Activated CD4-positive, alpha-beta memory T cell treated with anti-CD3 and anti-CD28 coated beads for 36 hours (primary cell): ENCODE data around the gene PRSS38. TPM values are rescaled to one million over a fixed set of nuclear protein-coding genes. Genes with fewer than 3 reads are reported as not detected.

Experiments used
- CTCF ChIA-PET: fragments of 350-600 bp; sonication (Branson Sonifier 250); formaldehyde crosslinking; loops from one replicate; lab custom pipeline; 2021; ENCODE audit warnings: antibody characterized with exemption, inconsistent platforms; lab: Charles Lee
- POLR2A ChIA-PET: fragments of 350-600 bp; sonication (Branson Sonifier 250); formaldehyde crosslinking; loops from one replicate; lab custom pipeline; 2021; ENCODE audit warnings: antibody characterized with exemption; lab: Charles Lee
- DNase-seq: peaks from one replicate; pipeline ENCODE4 v3.0.0-alpha.2; 2020
- H3K27ac Mint-ChIP-seq: one replicate; pipeline ENCODE4 v1.8.0; 2021; ENCODE audit warnings: mixed read lengths
- H3K27me3 Mint-ChIP-seq: one replicate; pipeline ENCODE4 v1.8.0; 2021; ENCODE audit warnings: mixed read lengths
- H3K36me3 Mint-ChIP-seq: one replicate; pipeline ENCODE4 v1.8.0; 2021; ENCODE audit warnings: mixed read lengths
- H3K4me1 Mint-ChIP-seq: one replicate; pipeline ENCODE4 v1.8.0; 2021; ENCODE audit warnings: low read depth, mixed read lengths
- H3K4me3 Mint-ChIP-seq: one replicate; pipeline ENCODE4 v1.8.0; 2021; ENCODE audit warnings: mild to moderate bottlenecking, mixed read lengths
- H3K9me3 Mint-ChIP-seq: one replicate; pipeline ENCODE4 v1.8.0; 2021; ENCODE audit warnings: mixed read lengths
- intact Hi-C: fragments of 100-400 bp; cut with micrococcal nuclease; formaldehyde crosslinking; loops from one replicate; pipeline ENCODE4 v1.15.1; 2023
- total RNA-seq, 2 experiments: library from RNA; stranded (reverse); gene quantifications; one replicate each; pipeline ENCODE4 v1.2.3, GENCODE V29; 2021

Gene PRSS38
- total RNA-seq, 2 experiments from 2014 or later, result not detected

- no peaks in the 10 kb centered on the region for H3K9me3 Mint-ChIP-seq
- H3K27me3 Mint-ChIP-seq, result no peaks in the 10 kb centered on the region
- DNase-seq, result no peak
These were observed 18.3 kb upstream of the PRSS38 start for GRCh38 chr1:227797144-227797543.

GRCh38 chr1:227797625-227798024 lies 17.9 kb upstream of the PRSS38 start:
- no peaks in the 10 kb centered on the region for H3K9me3 Mint-ChIP-seq
- no peaks in the 10 kb centered on the region for H3K27me3 Mint-ChIP-seq
- ChIA-PET POLR2A (no interaction called here), CTCF (interaction anchor here (0.6 kb wide), 1 partner anchor 315 kb away, joined by 3 read pairs; no protein-coding TSS in a partner anchor)
- DNase-seq, result no peak
- H3K27ac Mint-ChIP-seq, result no peak overlapping the region
- no peaks in the 10 kb centered on the region for H3K36me3 Mint-ChIP-seq
- H3K4me1 Mint-ChIP-seq, result no peaks in the 10 kb centered on the region
- intact Hi-C loops, result no loop called here
- H3K4me3 Mint-ChIP-seq, result no peak overlapping the region

More at GRCh38 chr1:227797144-227797543, 18.3 kb upstream of the PRSS38 start:
- POLR2A ChIA-PET, result no interaction called here
- CTCF ChIA-PET, result interaction anchor here (0.6 kb wide), 1 partner anchor 315 kb away, joined by 3 read pairs; no protein-coding TSS in a partner anchor
- no peaks in the 10 kb centered on the region for H3K36me3 Mint-ChIP-seq
- intact Hi-C loops, result no loop called here
- H3K4me1 Mint-ChIP-seq, result no peaks in the 10 kb centered on the region
- H3K4me3 Mint-ChIP-seq, result no peak overlapping the region
- H3K27ac Mint-ChIP-seq, result no peak overlapping the region

- no peaks in the 10 kb centered on the region for H3K36me3 Mint-ChIP-seq
- H3K4me3 Mint-ChIP-seq, result no peak overlapping the region
- H3K27ac Mint-ChIP-seq, result no peak overlapping the region
- ChIA-PET CTCF (no interaction called here), POLR2A (no interaction called here)
- no peaks in the 10 kb centered on the region for H3K27me3 Mint-ChIP-seq
- H3K9me3 Mint-ChIP-seq, result no peaks in the 10 kb centered on the region
- DNase-seq, result no peak
- H3K4me1 Mint-ChIP-seq, result no peaks in the 10 kb centered on the region
- intact Hi-C loops, result no loop called here
These were observed 17.2 kb upstream of the PRSS38 start for GRCh38 chr1:227798078-227798802.

- Mint-ChIP-seq H3K36me3 (no peaks in the 10 kb centered on the region), H3K27me3 (peaks cover 4% of the 10 kb centered on the region), H3K4me3 (no peak overlapping the region), H3K9me3 (peaks cover 2% of the 10 kb centered on the region), H3K4me1 (no peaks in the 10 kb centered on the region), H3K27ac (no peak overlapping the region)
- ChIA-PET POLR2A (no interaction called here), CTCF (no interaction called here)
- intact Hi-C loops, result no loop called here
- no peak for DNase-seq
These were observed 15.7 kb upstream of the PRSS38 start for GRCh38 chr1:227799756-227800155.

GRCh38 chr1:227803933-227804332 lies 11.5 kb upstream of the PRSS38 start:
- ChIA-PET CTCF (no interaction called here), POLR2A (no interaction called here)
- Mint-ChIP-seq H3K27me3 (peaks cover 4% of the 10 kb centered on the region), H3K4me1 (peaks cover 7% of the 10 kb centered on the region), H3K27ac (no peak overlapping the region), H3K36me3 (no peaks in the 10 kb centered on the region), H3K9me3 (peaks cover 6% of the 10 kb centered on the region), H3K4me3 (no peak overlapping the region)
- intact Hi-C loops, result no loop called here
- DNase-seq, result no peak

GRCh38 chr1:227805606-227806197 lies 9.8 kb upstream of the PRSS38 start:
- no peak overlapping the region for H3K4me3 Mint-ChIP-seq
- DNase-seq, result no peak
- POLR2A ChIA-PET, result no interaction called here
- peaks cover 4% of the 10 kb centered on the region for H3K27me3 Mint-ChIP-seq
- H3K4me1 Mint-ChIP-seq, result peaks cover 11% of the 10 kb centered on the region
- intact Hi-C loops, result no loop called here
- no peak overlapping the region for H3K27ac Mint-ChIP-seq
- CTCF ChIA-PET, result no interaction called here
- peaks cover 6% of the 10 kb centered on the region for H3K9me3 Mint-ChIP-seq
- H3K36me3 Mint-ChIP-seq, result no peaks in the 10 kb centered on the region

GRCh38 chr1:227808566-227808965 lies 6.9 kb upstream of the PRSS38 start:
- Mint-ChIP-seq H3K9me3 (peaks cover 20% of the 10 kb centered on the region), H3K36me3 (peaks cover 7% of the 10 kb centered on the region), H3K4me1 (peaks cover 11% of the 10 kb centered on the region), H3K27me3 (peaks cover 4% of the 10 kb centered on the region), H3K4me3 (no peak overlapping the region), H3K27ac (no peak overlapping the region)
- intact Hi-C loops, result no loop called here
- CTCF ChIA-PET, result interaction anchor here (0.6 kb wide), 1 partner anchor 50 kb away, joined by 5 read pairs; no protein-coding TSS in a partner anchor
- POLR2A ChIA-PET, result no interaction called here
- no peak for DNase-seq

GRCh38 chr1:227809026-227809425 lies 6.4 kb upstream of the PRSS38 start:
- CTCF ChIA-PET, result no interaction called here
- peaks cover 25% of the 10 kb centered on the region for H3K9me3 Mint-ChIP-seq
- POLR2A ChIA-PET, result no interaction called here

GRCh38 chr1:227813962-227814361 lies 1.5 kb upstream of the PRSS38 start:
- POLR2A ChIA-PET, result no interaction called here
- H3K36me3 Mint-ChIP-seq, result peaks cover 7% of the 10 kb centered on the region
- H3K27ac Mint-ChIP-seq, result no peak overlapping the region
- H3K27me3 Mint-ChIP-seq, result no peaks in the 10 kb centered on the region
- CTCF ChIA-PET, result no interaction called here
- H3K4me1 Mint-ChIP-seq, result peaks cover 4% of the 10 kb centered on the region
- no peak overlapping the region for H3K4me3 Mint-ChIP-seq
- intact Hi-C loops, result no loop called here
- no peak for DNase-seq
- H3K9me3 Mint-ChIP-seq, result peaks cover 24% of the 10 kb centered on the region

More at GRCh38 chr1:227809026-227809425, 6.4 kb upstream of the PRSS38 start:
- Mint-ChIP-seq H3K4me1 (peaks cover 11% of the 10 kb centered on the region), H3K27me3 (peaks cover 4% of the 10 kb centered on the region), H3K36me3 (peaks cover 7% of the 10 kb centered on the region), H3K27ac (no peak overlapping the region), H3K4me3 (no peak overlapping the region)
- DNase-seq, result no peak
- intact Hi-C loops, result no loop called here

GRCh38 chr1:227816750-227817446 lies 1.4 kb downstream of the PRSS38 start:
- no peak overlapping the region for H3K27ac Mint-ChIP-seq
- H3K4me3 Mint-ChIP-seq, result no peak overlapping the region

GRCh38 chr1:227823537-227823936 lies 8.1 kb downstream of the PRSS38 start:
- Mint-ChIP-seq H3K27ac (no peak overlapping the region), H3K27me3 (peaks cover 7% of the 10 kb centered on the region), H3K9me3 (peaks cover 17% of the 10 kb centered on the region), H3K4me1 (peaks cover 6% of the 10 kb centered on the region), H3K36me3 (peaks cover 3% of the 10 kb centered on the region), H3K4me3 (no peak overlapping the region)
- intact Hi-C loops, result no loop called here
- ChIA-PET POLR2A (no interaction called here), CTCF (no interaction called here)
- DNase-seq, result no peak

More at GRCh38 chr1:227816750-227817446, 1.4 kb downstream of the PRSS38 start:
- H3K4me1 Mint-ChIP-seq, result no peaks in the 10 kb centered on the region
- H3K36me3 Mint-ChIP-seq, result peaks cover 7% of the 10 kb centered on the region
- H3K27me3 Mint-ChIP-seq, result no peaks in the 10 kb centered on the region
- no peak for DNase-seq
- intact Hi-C loops, result no loop called here
- ChIA-PET POLR2A (no interaction called here), CTCF (no interaction called here)
- H3K9me3 Mint-ChIP-seq, result peaks cover 31% of the 10 kb centered on the region

GRCh38 chr1:227824204-227824603 lies 8.7 kb downstream of the PRSS38 start:
- intact Hi-C loops, result no loop called here
- peaks cover 21% of the 10 kb centered on the region for H3K9me3 Mint-ChIP-seq
- H3K27me3 Mint-ChIP-seq, result peaks cover 11% of the 10 kb centered on the region
- H3K36me3 Mint-ChIP-seq, result peaks cover 7% of the 10 kb centered on the region
- CTCF ChIA-PET, result no interaction called here
- no peak overlapping the region for H3K4me3 Mint-ChIP-seq
- peaks cover 6% of the 10 kb centered on the region for H3K4me1 Mint-ChIP-seq
- DNase-seq, result no peak
- no peak overlapping the region for H3K27ac Mint-ChIP-seq
- POLR2A ChIA-PET, result no interaction called here
